Iris pigment epithelial cell (primary cell): ENCODE data around the gene DTNB.
A peak's percentile ranks its signal among the peaks of the same experiment; 100 is the strongest.
"Not testable (repeated sequence)": the region's sequence is repeated elsewhere in the genome, so short reads cannot be mapped to it uniquely, and the experiment has no call there.

Source experiments
- DNase-seq: peaks from one replicate; pipeline ENCODE4 v3.0.0-alpha.2; 2011; ENCODE audit warnings: low read depth

DTNB gene

DNA sequence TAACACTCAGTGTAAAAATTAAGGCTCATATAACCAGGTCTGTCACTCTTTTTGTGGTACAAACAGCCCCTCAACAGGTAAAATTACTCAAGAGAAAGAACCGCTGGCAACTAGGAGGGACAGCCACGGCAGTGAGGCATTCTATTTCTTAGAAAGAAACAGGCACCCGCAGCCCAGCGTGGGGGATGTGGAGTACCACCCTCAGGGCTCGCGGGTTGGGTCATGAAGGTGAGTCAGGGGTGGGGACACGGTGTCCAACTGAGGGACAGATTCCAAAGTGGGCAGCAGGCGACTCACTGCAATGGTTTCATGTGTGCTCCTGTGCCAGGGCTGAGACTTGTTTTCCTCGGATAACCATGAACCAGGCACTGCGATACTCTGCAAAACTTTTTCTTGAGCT lies 129.4 kb downstream of the DTNB start:
- DNase-seq, result no peak

DNA sequence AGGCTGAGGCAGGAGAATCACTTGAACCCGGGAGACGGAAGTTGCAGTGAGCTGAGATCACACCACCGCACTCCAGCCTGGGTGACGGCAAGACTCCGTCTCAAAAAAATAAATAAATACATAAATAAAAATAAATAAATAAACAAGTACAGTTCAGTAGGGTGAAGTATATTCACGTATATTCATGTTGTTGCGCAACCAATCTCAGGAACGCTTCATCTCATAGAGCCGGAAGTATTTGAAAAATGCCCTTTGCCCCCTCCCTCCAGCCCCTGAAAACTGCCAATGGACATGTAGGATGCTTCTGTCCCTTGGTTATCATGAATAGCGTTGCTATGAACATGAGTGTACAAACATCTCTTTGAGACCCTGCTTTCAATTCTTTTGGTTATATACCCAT lies 132.0 kb downstream of the DTNB start:
- no peak for DNase-seq

DNA sequence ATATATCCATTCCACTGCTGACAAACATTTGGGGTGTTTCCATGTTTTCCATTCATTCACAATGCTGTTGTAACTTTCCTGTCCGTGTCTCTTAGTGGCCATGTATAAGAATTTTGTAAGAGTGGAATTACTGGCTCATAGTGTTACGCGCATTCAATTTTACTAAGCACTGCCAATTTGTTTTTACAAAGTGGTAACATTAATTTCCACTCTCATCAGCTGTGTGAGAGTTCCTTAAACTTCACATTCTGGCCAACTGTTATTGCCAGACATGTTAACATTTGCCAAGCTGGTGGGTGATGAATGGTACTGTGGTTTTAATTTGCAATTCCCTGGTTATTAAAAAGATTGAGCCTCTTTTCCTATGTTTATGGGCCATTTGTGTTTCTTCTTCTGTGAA lies 134.2 kb downstream of the DTNB start:
- no peak for DNase-seq

DNA sequence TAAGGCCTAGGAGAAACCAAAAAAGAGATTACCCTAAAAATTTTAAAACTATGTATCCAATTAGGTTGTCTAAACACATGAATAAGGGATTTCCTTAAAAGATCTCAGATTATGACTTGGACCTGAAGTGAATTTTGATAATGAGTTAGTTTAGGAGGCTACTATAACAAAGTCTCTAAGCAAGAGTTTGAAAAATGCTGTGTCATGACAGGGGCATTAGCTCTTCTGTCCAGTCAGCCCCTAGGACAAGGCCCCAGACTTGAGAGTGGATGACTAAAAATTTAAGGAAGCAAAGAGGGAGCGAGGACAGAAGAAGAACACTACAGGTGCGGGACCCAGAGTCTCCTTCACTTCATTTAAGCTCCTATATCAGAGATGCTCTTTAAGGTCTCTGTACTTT lies 135.9 kb downstream of the DTNB start:
- peak; percentile 16 for DNase-seq

- not testable (repeated sequence) for DNase-seq
Measured at GRCh38 chr2:25535411-25536289, 137.7 kb downstream of the DTNB start.

- not testable (repeated sequence) for DNase-seq
Measured at GRCh38 chr2:25534937-25535336, 138.4 kb downstream of the DTNB start.

- DNase-seq, result no peak
Measured at GRCh38 chr2:25534455-25534854, 138.9 kb downstream of the DTNB start.

GRCh38 chr2:25533771-25534170 lies 139.6 kb downstream of the DTNB start:
- not testable (repeated sequence) for DNase-seq

DNA sequence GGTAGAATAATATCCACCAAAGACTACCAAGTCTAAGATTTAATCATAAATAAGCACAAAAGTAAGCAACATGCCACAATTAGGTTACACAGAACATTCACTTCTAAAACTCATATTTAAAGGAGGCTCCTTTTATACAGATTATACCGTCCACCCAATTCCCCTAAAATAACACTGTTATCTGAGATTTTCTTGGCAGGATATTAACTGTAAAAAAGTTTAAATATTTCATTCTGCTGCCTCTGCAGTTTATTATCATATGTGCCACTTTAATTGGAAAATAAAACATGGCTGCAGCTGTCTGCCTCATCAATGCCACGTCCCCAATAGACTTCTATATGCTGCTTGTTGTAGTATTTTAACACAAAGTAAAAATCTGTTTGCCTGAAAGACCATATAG lies 140.9 kb downstream of the DTNB start:
- DNase-seq, result no peak

- DNase-seq, result no peak
Measured at GRCh38 chr2:25529034-25529433, 144.3 kb downstream of the DTNB start.

- DNase-seq, result peak; percentile 78
Measured at GRCh38 chr2:25528173-25528572, 145.2 kb downstream of the DTNB start.

DNA sequence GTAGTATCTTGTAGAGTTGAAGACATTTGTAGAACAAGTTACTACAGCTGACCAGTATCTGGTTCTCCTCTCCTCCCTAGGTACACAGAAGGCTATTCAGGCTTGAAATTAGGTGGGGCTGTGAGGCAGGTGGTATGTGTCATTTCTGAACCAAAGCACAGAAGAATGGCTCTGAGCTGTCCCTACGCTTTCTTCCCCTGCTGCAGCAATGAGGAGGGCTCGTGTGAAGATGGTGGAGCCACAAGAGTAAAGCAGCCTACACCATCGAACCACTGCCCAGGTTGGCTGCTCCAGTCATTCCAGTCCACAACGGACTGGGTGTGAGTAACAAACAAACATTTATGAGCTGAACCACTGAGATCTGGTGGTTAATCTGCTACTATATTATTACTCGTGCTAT lies 148.9 kb downstream of the DTNB start:
- no peak for DNase-seq

DNA sequence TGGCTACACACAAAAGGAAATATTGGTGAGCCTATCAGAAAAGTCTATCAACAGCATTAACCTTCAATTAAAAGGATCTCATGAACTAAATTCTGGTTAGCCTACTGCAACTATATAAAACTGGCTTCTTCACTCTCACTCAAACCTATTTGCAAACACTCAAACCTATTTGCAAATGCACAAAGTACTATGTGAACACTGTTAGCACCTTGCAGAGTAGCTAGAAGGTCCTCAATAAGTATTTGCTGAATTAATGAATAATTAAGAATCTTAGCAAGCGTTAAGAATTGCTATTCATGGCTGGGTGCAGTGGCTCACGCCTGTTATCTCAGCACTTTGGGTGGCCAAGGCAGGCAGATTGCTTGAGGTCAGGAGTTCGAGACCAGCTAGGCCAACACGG lies 150.3 kb downstream of the DTNB start:
- no peak for DNase-seq

DNA sequence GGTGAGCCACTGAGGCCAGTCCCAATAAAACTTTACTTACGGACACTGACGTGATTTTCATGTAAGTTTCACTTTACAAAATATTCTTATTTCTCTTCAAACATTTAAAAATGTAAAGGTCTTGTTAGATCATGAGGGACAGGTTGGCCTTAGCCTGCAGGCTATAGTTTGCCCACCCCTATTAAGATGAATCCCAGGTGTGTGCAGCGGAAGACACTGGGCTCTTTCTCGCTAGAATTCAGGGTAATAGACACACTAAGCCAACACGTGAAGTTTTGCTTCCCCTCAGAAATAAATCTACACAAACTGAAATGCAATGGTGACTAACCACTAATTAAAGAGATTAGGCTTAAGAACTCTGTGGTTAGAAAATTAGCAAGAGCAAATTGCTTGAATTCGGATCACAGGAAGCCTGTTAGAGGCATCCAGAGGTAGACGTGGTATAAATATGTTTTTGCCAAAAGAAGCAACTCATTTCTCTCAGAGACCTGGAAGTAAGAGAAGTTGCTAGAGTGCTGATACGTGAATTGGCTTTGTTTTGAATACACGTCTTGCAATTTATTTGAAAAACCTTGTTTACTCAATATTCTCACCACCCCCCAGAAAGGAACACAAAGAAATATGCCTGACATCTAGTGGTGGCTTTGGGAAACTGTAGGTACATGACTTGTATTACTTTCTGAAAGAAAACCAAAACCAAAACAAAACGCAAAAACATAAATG lies 151.6 kb downstream of the DTNB start:
- peak; percentile 81 for DNase-seq

- DNase-seq, result no peak
Measured at GRCh38 chr2:25521126-25521525, 152.3 kb downstream of the DTNB start.

DNA sequence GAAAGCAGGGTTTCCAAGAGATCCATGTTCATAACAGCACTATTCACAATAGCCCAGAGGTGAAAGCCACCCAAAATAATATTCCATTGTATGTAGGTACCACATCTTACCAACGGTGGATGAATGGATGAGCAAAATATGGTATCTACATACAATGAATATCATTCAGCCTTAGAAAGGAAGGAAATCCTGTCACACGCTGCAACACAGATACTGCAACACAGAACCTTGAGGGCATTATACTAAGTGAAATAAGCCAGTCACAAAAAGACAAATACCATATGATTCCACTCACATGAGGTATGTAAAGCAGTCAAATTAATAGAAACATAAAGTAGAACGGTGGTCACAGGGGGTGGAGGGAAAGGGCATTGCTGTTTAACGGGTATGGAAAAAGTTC lies 155.7 kb downstream of the DTNB start:
- no peak for DNase-seq

DNA sequence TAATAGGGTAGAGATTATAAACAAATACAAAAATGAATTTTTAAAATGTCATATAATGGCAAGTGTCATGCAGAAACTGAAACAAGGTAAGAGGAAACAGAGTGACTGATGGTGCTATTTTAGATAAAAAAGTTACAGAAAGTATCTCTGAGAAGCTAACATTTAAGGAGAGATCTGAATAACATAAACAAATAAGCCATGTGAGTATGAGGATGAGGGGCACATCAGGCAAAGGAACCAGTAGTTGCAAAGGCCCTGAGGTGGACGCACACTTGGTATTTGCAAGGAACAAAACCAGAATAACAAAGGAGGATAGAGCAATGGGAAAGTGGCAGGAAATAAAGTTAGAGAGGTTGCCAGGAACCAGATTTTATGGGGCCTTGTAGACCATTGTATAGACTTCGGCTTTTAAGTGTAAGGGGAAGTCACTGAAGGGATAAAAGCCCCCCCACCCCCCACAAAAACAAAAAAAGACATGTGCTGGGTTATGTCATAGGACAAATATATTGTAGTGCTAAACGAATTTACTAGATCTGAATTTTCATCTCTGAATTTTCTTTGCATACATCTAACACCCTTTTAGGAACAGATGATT lies 159.2 kb downstream of the DTNB start:
- DNase-seq, result no peak

GRCh38 chr2:25512707-25513106 lies 160.7 kb downstream of the DTNB start:
- no peak for DNase-seq

DNA sequence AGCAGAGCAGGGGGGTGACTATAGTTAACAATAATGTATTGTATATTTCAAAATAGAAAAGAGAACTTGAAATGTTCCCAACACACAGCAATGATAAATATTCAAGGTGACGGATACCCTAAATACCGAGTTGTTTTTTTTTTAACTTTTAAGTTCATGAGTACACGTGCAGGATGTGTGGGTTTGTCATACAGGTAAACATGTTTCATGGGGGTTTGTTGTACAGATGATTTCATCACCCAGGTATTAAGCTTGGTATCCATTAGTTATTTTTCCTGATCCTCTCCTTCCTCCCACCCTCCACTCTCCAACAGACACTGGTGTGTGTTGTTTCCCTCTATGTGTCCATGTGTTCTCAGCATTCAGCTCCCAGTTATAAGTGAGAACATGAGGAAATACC lies 167.2 kb downstream of the DTNB start:
- no peak for DNase-seq

DNA sequence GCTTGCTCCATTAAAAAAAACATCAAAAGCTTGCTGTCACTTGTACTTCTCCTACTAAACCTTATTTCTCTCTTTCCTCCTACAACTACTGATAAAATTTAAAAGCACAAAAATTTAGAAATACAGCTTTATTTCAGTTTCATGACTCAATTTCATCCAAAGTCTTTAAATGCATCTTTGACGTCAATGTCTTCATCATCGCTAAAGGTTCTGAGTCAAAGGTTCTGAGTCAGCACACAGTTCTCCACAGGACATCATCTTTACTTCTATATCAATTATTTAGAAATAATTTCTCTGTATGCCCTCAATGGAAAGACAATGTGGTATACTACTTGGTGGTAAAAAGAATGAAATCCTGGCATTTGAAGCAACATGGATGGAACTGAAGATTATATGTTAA lies 167.8 kb downstream of the DTNB start:
- DNase-seq, result peak; percentile 31

GRCh38 chr2:25505182-25505581 lies 168.2 kb downstream of the DTNB start:
- no peak for DNase-seq

DNA sequence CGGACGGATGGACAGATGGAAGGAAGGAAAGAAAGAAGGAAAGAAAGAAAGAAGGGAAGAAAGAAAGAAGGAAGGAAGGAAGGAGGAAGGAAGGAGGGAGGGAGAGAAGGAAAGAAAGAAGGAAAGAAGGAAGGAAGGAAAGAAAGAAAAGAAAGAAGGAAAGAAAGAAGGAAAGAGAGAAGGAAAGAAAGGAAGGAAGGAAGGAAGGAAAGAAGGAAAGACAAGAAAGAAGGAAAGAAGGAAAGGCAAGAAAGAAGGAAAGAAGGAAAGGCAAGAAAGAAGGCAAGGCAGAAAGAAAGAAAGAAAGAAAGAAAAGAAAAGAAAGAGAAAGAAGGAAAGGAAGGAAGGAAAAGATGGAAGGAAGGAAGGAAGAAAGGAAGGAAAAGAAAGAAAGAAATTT lies 169.1 kb downstream of the DTNB start:
- no peak for DNase-seq

GRCh38 chr2:25499157-25499556 lies 174.2 kb downstream of the DTNB start:
- no peak for DNase-seq
